ENCODE results near the gene ZNF319. TPM values are rescaled to one million over a fixed set of nuclear protein-coding genes. Genes with fewer than 3 reads are reported as not detected.

The ZNF319 gene
- total and polyA plus RNA-seq, 2 of the 13 experiments (the other 11 are each of a cell fraction or from before 2014, with no cell fraction given) = 2.4 to 3.6 TPM

GRCh38 chr16:58024486-58025350 lies 24.2 kb upstream of the ZNF319 start (continued):
- TF ChIP-seq ZNF142 (CRISPR knock-in tag; IDR thresholded peaks at IDR 0.05) (peak; percentile 36; the same call in 1 of the 2 replicates), UBTF (CRISPR knock-in tag; IDR thresholded peaks at IDR 0.05) (peak; percentile 95), ZNF687 (CRISPR knock-in tag; IDR thresholded peaks at IDR 0.05) (peak; percentile 98), ZNF235 (CRISPR knock-in tag; IDR thresholded peaks at IDR 0.05; ENCODE audit: borderline replicate concordance) (peak; percentile 29; the same call in 1 of the 2 replicates), IKZF1 (IDR thresholded peaks at IDR 0.05) (no peak), TERF1 (CRISPR knock-in tag; IDR thresholded peaks at IDR 0.05) (no peak), POGK (CRISPR knock-in tag; conservative IDR thresholded peaks at IDR 0.05) (peak; percentile 74; the same call in 1 of the 2 replicates), ZNF629 (CRISPR knock-in tag; conservative IDR thresholded peaks at IDR 0.05) (no peak; the same call in 1 of the 2 replicates), MYC (CRISPR knock-in tag; IDR thresholded peaks at IDR 0.05; ENCODE audit: borderline replicate concordance) (peak; percentile 96), ZNF563 (CRISPR knock-in tag; IDR thresholded peaks at IDR 0.05) (peak; percentile 40; the same call in 1 of the 2 replicates), CCAR2 (optimal IDR thresholded peaks at IDR 0.05; ENCODE audit: low read depth, low read length) (peak; percentile 9)
